Measurements from ENCODE around the gene CD6. TPM values are rescaled to one million over a fixed set of nuclear protein-coding genes. Genes with fewer than 3 reads are reported as not detected.

CD6 gene
- total and polyA plus RNA-seq, 8 donors, result 0.23 to 2.3 (median 1.0) TPM

DNA sequence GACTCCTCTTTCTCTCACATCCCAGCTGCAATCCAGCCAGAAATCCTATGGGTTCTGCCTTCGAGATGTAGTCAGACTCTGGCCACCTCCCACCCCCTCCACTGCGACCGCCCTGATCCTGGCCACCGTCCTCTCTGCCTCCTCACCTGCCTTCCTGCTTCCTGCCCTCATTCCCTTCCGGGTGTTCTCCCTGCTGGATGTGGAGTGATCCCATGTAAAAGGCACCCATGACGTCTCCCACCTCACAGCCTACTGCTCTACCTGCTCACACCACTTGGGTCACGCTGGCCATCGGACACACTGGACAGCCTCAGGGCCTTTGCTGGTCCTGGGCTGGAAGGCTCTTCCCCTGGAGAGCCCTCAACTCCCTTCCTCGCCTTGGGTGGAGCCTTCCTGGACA, 97.1 kb downstream of the CD6 start:
- WGBS, 2 donors, result 77 to 90% methylated on average over 9 of the region's 9 CpGs
- Histone ChIP-seq H3K36me3 (no peaks in the 10 kb centered on the region), H3K9me3 (no peaks in the 10 kb centered on the region), H3K4me1 (no peaks in the 10 kb centered on the region), H3K27me3 (no peaks in the 10 kb centered on the region), H3K4me3 (no peak overlapping the region), H3K27ac (no peak overlapping the region)
- no peak for DNase-seq
- FAIRE-seq, result no peak
- intact Hi-C loops (cut with DNase I), result no loop called here
- TF ChIP-seq, protein P1, sequence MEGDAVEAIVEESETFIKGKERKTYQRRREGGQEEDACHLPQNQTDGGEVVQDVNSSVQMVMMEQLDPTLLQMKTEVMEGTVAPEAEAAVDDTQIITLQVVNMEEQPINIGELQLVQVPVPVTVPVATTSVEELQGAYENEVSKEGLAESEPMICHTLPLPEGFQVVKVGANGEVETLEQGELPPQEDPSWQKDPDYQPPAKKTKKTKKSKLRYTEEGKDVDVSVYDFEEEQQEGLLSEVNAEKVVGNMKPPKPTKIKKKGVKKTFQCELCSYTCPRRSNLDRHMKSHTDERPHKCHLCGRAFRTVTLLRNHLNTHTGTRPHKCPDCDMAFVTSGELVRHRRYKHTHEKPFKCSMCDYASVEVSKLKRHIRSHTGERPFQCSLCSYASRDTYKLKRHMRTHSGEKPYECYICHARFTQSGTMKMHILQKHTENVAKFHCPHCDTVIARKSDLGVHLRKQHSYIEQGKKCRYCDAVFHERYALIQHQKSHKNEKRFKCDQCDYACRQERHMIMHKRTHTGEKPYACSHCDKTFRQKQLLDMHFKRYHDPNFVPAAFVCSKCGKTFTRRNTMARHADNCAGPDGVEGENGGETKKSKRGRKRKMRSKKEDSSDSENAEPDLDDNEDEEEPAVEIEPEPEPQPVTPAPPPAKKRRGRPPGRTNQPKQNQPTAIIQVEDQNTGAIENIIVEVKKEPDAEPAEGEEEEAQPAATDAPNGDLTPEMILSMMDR (IDR thresholded peaks at IDR 0.05), result no peak
- no peak for ATAC-seq

DNA sequence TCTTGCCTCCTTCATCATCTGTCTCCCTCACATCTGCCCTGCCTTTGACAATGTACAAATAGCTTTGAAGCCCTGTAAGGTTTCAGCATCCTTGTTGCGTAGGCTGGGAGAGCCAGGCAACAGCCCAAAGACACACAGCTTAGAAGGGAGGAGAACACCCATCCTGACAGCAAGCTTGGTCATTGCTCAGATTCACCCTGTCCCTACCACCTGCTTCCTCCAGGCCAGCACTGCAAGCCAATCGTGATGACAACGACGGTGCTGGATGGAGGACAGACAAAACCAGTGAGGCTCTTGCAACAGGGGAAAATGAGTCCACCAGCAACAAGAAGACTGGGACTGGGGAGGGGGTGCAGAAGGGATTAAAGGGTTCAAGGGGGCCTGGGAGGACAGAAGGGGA, 97.9 kb downstream of the CD6 start:
- FAIRE-seq, result no peak
- no peak overlapping the region for H3K27ac ChIP-seq
- H3K9me3 ChIP-seq, result no peaks in the 10 kb centered on the region
- no peak for DNase-seq
- H3K36me3 ChIP-seq, result no peaks in the 10 kb centered on the region
- no peaks in the 10 kb centered on the region for H3K4me1 ChIP-seq
- WGBS, 2 donors, result 84 to 90% methylated on average over 4 of the region's 4 CpGs
- no peaks in the 10 kb centered on the region for H3K27me3 ChIP-seq
- intact Hi-C loops (cut with DNase I), result no loop called here
- ATAC-seq, result no peak
- no peak overlapping the region for H3K4me3 ChIP-seq
- TF ChIP-seq, protein P1 (IDR thresholded peaks at IDR 0.05), result no peak

Other genes with a start within 250 kb of the CD6 start
- not detected for gene MS4A18, start 247.0 kb upstream of the CD6 start, total RNA-seq
- not detected for gene MS4A18, start 247.0 kb upstream of the CD6 start, polyA plus RNA-seq
- under 1 TPM in 1 of 6 donors, not detected in 5; 0.09 TPM for gene MS4A15, start 214.8 kb upstream of the CD6 start, total RNA-seq
- not detected for gene MS4A15, start 214.8 kb upstream of the CD6 start, polyA plus RNA-seq
- gene MS4A10, start 186.3 kb upstream of the CD6 start, total RNA-seq, result not detected
- not detected for gene MS4A10, start 186.3 kb upstream of the CD6 start, polyA plus RNA-seq
- 10 to 100 TPM in 4 of 6 donors, 1 to 10 TPM in 2; 6.3 to 16.9 (median 11.0) TPM for gene CCDC86, start 129.6 kb upstream of the CD6 start, total RNA-seq
- gene CCDC86, start 129.6 kb upstream of the CD6 start, polyA plus RNA-seq, result 10 to 100 TPM; 10.5 to 20.8 TPM
- gene PTGDR2, start 115.7 kb upstream of the CD6 start, total RNA-seq, result under 1 TPM; 0.09 to 0.67 (median 0.28) TPM
- gene PTGDR2, start 115.7 kb upstream of the CD6 start, polyA plus RNA-seq, result 1 to 10 TPM; 1.4 to 5.7 TPM
- gene ZP1, start 104.1 kb upstream of the CD6 start, total RNA-seq, result not detected
- gene ZP1, start 104.1 kb upstream of the CD6 start, polyA plus RNA-seq, result 1 to 10 TPM in 1 of 2 donors, under 1 TPM in 1; 0.34 to 1.5 TPM
- 10 to 100 TPM; 33.9 to 50.1 (median 45.5) TPM for gene PRPF19, start 65.1 kb upstream of the CD6 start, total RNA-seq
- gene PRPF19, start 65.1 kb upstream of the CD6 start, polyA plus RNA-seq, result 10 to 100 TPM; 44.2 to 50.1 TPM
- gene TMEM109, start 57.5 kb upstream of the CD6 start, total RNA-seq, result 10 to 100 TPM; 35.1 to 51.9 (median 40.0) TPM
- gene TMEM109, start 57.5 kb upstream of the CD6 start, polyA plus RNA-seq, result 10 to 100 TPM; 28.2 to 53.0 TPM
- gene TMEM132A, start 47.2 kb upstream of the CD6 start, total RNA-seq, result 10 to 100 TPM in 2 of 6 donors, 1 to 10 TPM in 4; 3.1 to 36.7 (median 3.6) TPM
- 10 to 100 TPM in 1 of 2 donors, 1 to 10 TPM in 1; 5.9 to 12.1 TPM for gene TMEM132A, start 47.2 kb upstream of the CD6 start, polyA plus RNA-seq
- gene SLC15A3, start 19.5 kb upstream of the CD6 start, total RNA-seq, result 10 to 100 TPM in 2 of 6 donors, 1 to 10 TPM in 4; 2.0 to 25.3 (median 4.5) TPM
- gene SLC15A3, start 19.5 kb upstream of the CD6 start, polyA plus RNA-seq, result 1 to 10 TPM; 5.8 to 7.7 TPM
- gene CD5, start 130.8 kb downstream of the CD6 start, total RNA-seq, result 1 to 10 TPM in 1 of 6 donors, under 1 TPM in 5; 0.08 to 1.1 (median 0.30) TPM
- under 1 TPM; 0.23 to 0.31 TPM for gene CD5, start 130.8 kb downstream of the CD6 start, polyA plus RNA-seq
- gene VPS37C, start 189.7 kb downstream of the CD6 start, total RNA-seq, result 10 to 100 TPM; 12.1 to 25.7 (median 17.5) TPM
- 10 to 100 TPM; 15.0 to 16.3 TPM for gene VPS37C, start 189.7 kb downstream of the CD6 start, polyA plus RNA-seq
- gene PGA3, start 231.8 kb downstream of the CD6 start, total RNA-seq, result under 1 TPM in 2 of 6 donors, not detected in 4; 0.08 to 0.13 TPM
- 1 to 10 TPM in 1 of 2 donors, under 1 TPM in 1; 0.34 to 7.4 TPM for gene PGA3, start 231.8 kb downstream of the CD6 start, polyA plus RNA-seq